ENCODE data around the gene TPD52L2.

Gene TPD52L2

GRCh38 chr20:63861981-63862901, 2.8 kb upstream of the TPD52L2 start:
- TF ChIP-seq CTCF (IDR thresholded peaks at IDR 0.05), result no peak

- TF ChIP-seq CTCF (IDR thresholded peaks at IDR 0.05), result no peak
Measured at GRCh38 chr20:63863021-63863797, 1.9 kb upstream of the TPD52L2 start.

GRCh38 chr20:63863798-63864544, 1.1 kb upstream of the TPD52L2 start:
- TF ChIP-seq CTCF (IDR thresholded peaks at IDR 0.05), result peak; percentile 58

GRCh38 chr20:63864545-63864977, 509 bp upstream of the TPD52L2 start:
- TF ChIP-seq CTCF (IDR thresholded peaks at IDR 0.05), result no peak

GRCh38 chr20:63868264-63868663, 3.2 kb downstream of the TPD52L2 start:
- no peak for TF ChIP-seq CTCF (IDR thresholded peaks at IDR 0.05)

- no peak for TF ChIP-seq CTCF (IDR thresholded peaks at IDR 0.05)
Measured at GRCh38 chr20:63873477-63873971, 8.5 kb downstream of the TPD52L2 start.

- TF ChIP-seq CTCF (IDR thresholded peaks at IDR 0.05), result no peak
Measured at GRCh38 chr20:63876489-63877036, 11.5 kb downstream of the TPD52L2 start.
